Osteoblast (primary cell): ENCODE results near the gene CACNB2. TPM values are rescaled to one million over a fixed set of nuclear protein-coding genes. Genes with fewer than 3 reads are reported as not detected.

ENCODE experiments used
- DNase-seq: peaks from one replicate; pipeline ENCODE4 v3.0.0; 2011; ENCODE audit warnings: low spot score, mixed read lengths; ENCODE audit not compliant: insufficient read length; ENCODE audit errors: missing footprints
- H2AFZ ChIP-seq: 2 replicates; pipeline ENCODE4 v1.6.0; 2011; ENCODE audit warnings: mild to moderate bottlenecking, low read length
- H3K27ac ChIP-seq: 2 replicates; pipeline ENCODE4 v1.5.1; 2011; ENCODE audit warnings: mild to moderate bottlenecking, low read depth, low read length, moderate library complexity
- H3K27me3 ChIP-seq: 2 replicates; pipeline ENCODE4 v1.6.0; 2012; ENCODE audit warnings: mild to moderate bottlenecking, control low read depth, inconsistent platforms, low read length, moderate library complexity; ENCODE audit not compliant: insufficient read depth
- H3K36me3 ChIP-seq: 2 replicates; pipeline ENCODE4 v1.5.1; 2011; ENCODE audit warnings: mild to moderate bottlenecking, low read length, control low read depth, moderate library complexity; ENCODE audit not compliant: insufficient read depth
- H3K4me1 ChIP-seq: 2 replicates; pipeline ENCODE4 v1.5.1; 2011; ENCODE audit warnings: mild to moderate bottlenecking, low read length, control low read depth, moderate library complexity; ENCODE audit not compliant: insufficient read depth
- H3K4me2 ChIP-seq: 2 replicates; pipeline ENCODE4 v1.6.0; 2011; ENCODE audit warnings: mild to moderate bottlenecking, low read length; ENCODE audit not compliant: insufficient read depth
- H3K4me3 ChIP-seq: fragments of 200-600 bp; sonication (generic); 3 replicates; pipeline ENCODE4 v1.5.1; 2012; ENCODE audit warnings: mild to moderate bottlenecking, low read length, inconsistent platforms; ENCODE audit not compliant: insufficient read depth
- H3K79me2 ChIP-seq: 2 replicates; pipeline ENCODE4 v1.6.0; 2012; ENCODE audit warnings: mild to moderate bottlenecking, low read length, control low read depth, inconsistent platforms; ENCODE audit not compliant: insufficient read depth
- H3K9me3 ChIP-seq: 2 replicates; pipeline ENCODE4 v1.5.1; 2011; ENCODE audit warnings: low read depth, low read length, control low read depth
- H4K20me1 ChIP-seq: 2 replicates; pipeline ENCODE4 v1.6.0; 2012; ENCODE audit warnings: mild to moderate bottlenecking, low read length, control low read depth; ENCODE audit not compliant: insufficient read depth
- total RNA-seq: library from RNA; depleted of rRNA; stranded (reverse); fragments of >200 nt; gene quantifications from 2 replicates; pipeline ENCODE4 v1.2.3, GENCODE V29; 2012
- TF ChIP-seq, protein P1 (sequence below): IDR thresholded peaks from 2 replicates; pipeline ENCODE4 v1.5.1; 2011; ENCODE audit warnings: mild to moderate bottlenecking, low read depth, low read length, moderate library complexity; ENCODE audit errors: extremely low read depth

Gene CACNB2
- total RNA-seq, 1 donor: under 0.01 TPM

DNA sequence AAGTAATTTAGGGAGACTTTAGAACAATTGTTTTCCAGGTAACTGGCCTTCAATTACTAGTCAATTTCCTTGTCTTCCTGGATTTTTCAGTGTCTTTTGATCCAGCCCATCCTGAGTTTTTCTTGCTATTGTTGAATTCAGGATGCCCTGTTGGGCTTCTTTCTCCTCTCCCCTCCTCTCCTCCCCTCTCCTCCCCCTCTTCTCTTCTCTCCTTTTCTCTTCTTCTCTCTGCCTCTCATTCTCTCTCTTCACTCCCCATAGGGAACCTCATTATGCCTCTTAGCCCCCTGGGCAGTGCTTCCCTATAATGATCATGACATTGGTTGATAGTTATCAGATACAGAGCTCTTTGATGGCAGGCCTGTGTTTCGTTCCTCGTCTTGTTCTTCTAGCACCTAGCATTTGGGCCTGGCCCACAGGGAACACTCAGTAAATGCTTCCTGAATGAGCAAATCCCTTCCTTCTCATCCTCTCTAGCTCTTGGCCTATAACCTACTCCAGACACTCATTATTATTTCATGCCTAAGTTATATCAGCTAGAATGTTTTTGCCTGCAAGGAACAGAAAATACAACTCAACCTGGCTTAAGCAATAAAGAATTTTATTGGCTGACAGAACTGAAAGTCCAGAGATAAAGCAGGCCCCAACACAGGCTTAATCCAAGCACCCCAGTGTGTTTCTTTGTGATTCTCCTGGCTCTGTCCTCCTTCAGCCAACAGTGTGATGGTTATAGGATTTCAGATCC is 56.8 kb downstream of the CACNB2 start:
- Histone ChIP-seq H3K36me3 (no peaks in the 10 kb centered on the region), H3K79me2 (no peaks in the 10 kb centered on the region), H3K9me3 (no peaks in the 10 kb centered on the region), H4K20me1 (no peaks in the 10 kb centered on the region), H2AFZ (no peak overlapping the region), H3K4me3 (no peak overlapping the region), H3K27me3 (peaks cover 15% of the 10 kb centered on the region), H3K27ac (no peak overlapping the region), H3K4me1 (peaks cover 10% of the 10 kb centered on the region), H3K4me2 (no peak overlapping the region)
- TF ChIP-seq, protein P1, sequence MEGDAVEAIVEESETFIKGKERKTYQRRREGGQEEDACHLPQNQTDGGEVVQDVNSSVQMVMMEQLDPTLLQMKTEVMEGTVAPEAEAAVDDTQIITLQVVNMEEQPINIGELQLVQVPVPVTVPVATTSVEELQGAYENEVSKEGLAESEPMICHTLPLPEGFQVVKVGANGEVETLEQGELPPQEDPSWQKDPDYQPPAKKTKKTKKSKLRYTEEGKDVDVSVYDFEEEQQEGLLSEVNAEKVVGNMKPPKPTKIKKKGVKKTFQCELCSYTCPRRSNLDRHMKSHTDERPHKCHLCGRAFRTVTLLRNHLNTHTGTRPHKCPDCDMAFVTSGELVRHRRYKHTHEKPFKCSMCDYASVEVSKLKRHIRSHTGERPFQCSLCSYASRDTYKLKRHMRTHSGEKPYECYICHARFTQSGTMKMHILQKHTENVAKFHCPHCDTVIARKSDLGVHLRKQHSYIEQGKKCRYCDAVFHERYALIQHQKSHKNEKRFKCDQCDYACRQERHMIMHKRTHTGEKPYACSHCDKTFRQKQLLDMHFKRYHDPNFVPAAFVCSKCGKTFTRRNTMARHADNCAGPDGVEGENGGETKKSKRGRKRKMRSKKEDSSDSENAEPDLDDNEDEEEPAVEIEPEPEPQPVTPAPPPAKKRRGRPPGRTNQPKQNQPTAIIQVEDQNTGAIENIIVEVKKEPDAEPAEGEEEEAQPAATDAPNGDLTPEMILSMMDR: no peak
- DNase-seq: no peak

DNA sequence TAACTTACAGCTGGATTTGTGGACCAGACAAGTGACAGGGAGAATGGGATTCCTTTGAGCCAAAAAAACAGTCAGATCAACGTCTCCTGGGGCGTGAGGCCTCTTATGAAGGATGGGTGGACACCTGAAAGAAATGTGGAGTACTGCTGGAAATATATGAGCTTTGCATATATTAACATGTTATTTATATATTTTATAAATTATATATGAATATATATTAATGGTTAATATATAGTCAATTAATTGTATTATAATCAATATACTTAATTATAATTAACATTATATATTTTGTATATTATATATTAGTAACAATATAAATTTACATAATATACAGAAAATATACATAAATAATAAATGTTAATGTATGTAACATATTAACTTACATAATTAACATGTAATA is 57.5 kb downstream of the CACNB2 start:
- H3K4me2 ChIP-seq: no peak overlapping the region
- no peaks in the 10 kb centered on the region for H4K20me1 ChIP-seq
- DNase-seq: no peak
- H2AFZ ChIP-seq: no peak overlapping the region
- peaks cover 20% of the 10 kb centered on the region for H3K27me3 ChIP-seq
- no peak overlapping the region for H3K27ac ChIP-seq
- H3K36me3 ChIP-seq: no peaks in the 10 kb centered on the region
- no peak overlapping the region for H3K4me3 ChIP-seq
- no peaks in the 10 kb centered on the region for H3K9me3 ChIP-seq
- peaks cover 10% of the 10 kb centered on the region for H3K4me1 ChIP-seq
- TF ChIP-seq, protein P1: no peak
- H3K79me2 ChIP-seq: no peaks in the 10 kb centered on the region

DNA sequence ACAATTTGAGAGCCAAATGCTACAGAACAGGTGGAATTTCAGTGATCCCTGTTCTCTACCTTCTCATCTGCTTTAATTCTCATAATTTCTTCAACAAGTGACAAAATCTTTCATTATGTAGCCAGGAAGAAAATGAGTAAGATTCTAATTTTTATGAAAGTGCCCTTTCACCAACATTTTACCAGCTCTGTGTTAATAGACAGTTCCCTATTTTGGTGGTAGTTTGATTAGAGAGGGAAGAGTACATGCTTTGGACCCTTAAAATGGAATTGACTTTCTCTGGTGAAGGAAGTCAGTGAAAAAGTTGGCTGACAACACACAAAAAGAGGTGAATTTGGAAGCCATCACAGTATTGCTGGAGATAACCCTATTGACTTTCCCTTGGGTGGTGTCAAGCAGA is 61.7 kb downstream of the CACNB2 start:
- Histone ChIP-seq H3K27ac (no peak overlapping the region), H4K20me1 (no peaks in the 10 kb centered on the region), H3K79me2 (no peaks in the 10 kb centered on the region), H2AFZ (no peak overlapping the region), H3K9me3 (no peaks in the 10 kb centered on the region), H3K36me3 (no peaks in the 10 kb centered on the region), H3K27me3 (peaks cover 28% of the 10 kb centered on the region), H3K4me3 (no peak overlapping the region), H3K4me1 (no peaks in the 10 kb centered on the region), H3K4me2 (no peak overlapping the region)
- TF ChIP-seq, protein P1: no peak
- DNase-seq: no peak

DNA sequence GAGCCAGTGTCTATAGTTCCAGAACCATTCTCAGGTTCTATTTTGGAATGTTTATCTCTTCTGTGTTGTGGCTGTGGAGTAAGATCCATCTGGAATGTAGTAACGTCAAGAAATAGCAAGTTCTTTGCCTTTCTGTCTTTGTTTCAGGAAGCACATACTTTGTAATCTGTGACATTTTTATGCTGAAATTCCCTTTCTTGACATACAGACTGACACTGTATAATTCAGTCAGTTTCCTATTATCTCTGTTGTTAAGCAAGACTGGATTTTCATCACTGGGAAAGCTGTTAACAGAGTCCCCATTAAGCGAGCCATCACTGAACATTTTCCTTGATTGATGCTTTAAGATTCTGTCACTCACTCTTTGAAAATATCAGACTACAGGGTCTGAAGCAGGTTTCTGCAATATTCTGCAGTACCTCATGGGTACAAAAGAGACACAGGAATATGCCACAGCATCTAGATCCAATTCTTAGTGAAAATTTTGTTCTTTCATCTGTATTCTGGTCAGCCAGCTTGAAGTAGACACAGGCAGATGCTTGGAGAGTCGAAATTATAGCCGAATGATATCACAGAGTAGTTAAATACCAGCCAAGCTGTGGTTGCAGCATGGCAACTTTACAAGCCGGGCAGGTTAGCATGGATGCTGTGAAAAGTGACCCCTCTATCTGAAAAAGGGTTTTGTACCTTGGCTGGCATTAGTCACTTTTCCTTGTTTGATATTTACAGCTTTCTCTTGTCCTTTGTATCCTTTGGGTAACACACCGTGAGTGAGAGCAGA is 62.6 kb downstream of the CACNB2 start:
- Histone ChIP-seq H3K4me1 (no peaks in the 10 kb centered on the region), H3K9me3 (no peaks in the 10 kb centered on the region), H3K79me2 (no peaks in the 10 kb centered on the region), H4K20me1 (no peaks in the 10 kb centered on the region), H3K4me2 (no peak overlapping the region), H3K36me3 (no peaks in the 10 kb centered on the region), H3K27me3 (peaks cover 21% of the 10 kb centered on the region), H3K4me3 (no peak overlapping the region), H2AFZ (no peak overlapping the region), H3K27ac (no peak overlapping the region)
- no peak for DNase-seq
- TF ChIP-seq, protein P1: no peak
